Measurements from ENCODE around the gene TMEM164.

TMEM164 gene

DNA sequence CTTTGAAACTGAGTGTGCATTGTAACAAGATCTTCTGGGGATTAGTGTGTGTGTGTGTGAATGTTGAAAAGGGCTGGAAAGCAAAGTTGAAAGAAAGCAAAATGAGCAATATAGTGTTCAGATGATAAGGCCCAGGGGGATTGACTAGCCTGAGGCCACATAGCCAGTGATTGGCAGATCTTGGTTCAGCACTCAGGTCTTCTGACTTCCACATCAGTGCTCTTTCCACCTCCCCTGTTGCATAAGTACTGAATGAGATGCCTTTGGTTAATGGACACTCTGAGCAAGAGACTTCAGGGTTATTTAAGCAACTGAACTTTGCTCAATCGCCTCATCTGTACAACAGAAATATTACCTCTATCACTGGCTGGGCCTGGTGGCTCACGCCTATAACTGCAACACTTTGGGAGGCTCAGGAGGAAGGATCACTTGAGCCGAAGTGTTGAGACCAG is 120.4 kb downstream of the TMEM164 start:
- no peak for TF ChIP-seq CTCF (conservative IDR thresholded peaks at IDR 0.05)
- no peak overlapping the region for H3K27ac ChIP-seq

DNA sequence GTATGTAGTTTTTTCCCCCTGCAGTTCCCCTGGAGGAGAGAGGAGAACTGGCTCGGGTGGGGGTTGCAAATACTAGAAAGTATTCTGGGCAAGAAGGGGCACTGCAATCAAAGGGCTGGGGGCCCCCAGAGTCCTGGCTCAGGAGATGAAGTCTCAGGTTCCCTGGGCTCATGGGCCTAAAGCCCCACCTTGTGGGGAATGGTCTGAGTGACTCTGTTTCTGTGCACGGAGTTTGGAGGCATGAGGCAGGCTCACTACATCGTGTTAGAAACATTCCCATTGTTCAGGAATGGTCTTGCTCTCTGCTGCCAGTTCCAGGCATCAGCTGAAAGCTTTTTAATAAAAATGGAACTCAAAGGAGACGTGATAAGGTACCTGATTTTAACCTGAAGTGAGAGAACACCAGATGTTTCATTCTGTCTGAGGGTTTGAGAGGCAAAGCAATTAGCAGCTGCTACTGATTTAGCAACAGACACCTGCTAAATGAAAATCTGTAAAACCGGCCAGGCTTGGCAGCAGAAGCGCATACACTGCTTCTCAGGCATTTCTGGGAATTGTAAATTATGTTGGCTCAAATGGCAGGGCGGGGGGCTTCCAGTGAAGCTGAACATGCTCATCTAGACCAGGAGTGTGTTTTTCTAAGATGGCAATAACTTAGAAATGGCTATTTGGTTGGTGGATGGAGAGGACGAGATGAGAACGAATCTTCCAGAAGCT is 122.7 kb downstream of the TMEM164 start:
- peak; percentile 20; the same call in 1 of the 2 replicates for TF ChIP-seq CTCF (conservative IDR thresholded peaks at IDR 0.05)
- no peak overlapping the region for H3K27ac ChIP-seq

- no peak overlapping the region for H3K27ac ChIP-seq
- no peak for TF ChIP-seq CTCF (conservative IDR thresholded peaks at IDR 0.05)
Measured at GRCh38 chrX:110131031-110131430, 128.1 kb downstream of the TMEM164 start.

DNA sequence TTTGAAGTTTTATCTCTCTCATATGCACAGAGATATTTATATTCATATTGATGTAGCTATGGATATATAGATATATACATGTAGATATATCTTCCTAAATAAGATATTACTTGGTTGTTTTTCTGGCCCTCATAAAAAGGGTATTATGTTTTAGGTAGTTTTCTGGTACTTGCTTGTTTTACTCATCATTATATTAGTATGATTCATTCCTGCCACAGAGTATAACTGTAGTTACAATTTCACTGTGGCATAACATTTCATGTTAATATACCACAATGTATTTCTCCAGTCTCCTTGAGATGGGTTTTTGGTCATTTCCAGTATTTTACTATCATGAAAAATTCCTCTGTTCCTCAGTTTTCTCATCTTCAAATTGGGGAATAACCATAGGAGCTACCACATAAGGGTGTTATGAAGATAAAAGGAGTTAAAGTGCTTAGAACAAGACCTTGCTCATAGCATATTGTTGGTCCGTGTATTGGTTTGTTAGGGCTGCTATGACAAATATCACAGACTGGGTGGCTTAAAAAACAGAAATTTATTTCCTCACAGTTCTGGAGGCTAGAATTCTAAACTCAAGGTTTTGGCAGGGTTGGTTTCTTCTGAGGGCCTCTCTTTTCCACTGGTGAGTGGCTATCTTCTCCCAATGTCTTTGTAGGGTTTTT is 129.7 kb downstream of the TMEM164 start:
- H3K27ac ChIP-seq = no peak overlapping the region
- TF ChIP-seq CTCF (conservative IDR thresholded peaks at IDR 0.05) = no peak

- H3K27ac ChIP-seq = no peak overlapping the region
- TF ChIP-seq CTCF (conservative IDR thresholded peaks at IDR 0.05) = no peak
Measured at GRCh38 chrX:110133735-110134370, 130.9 kb downstream of the TMEM164 start.

- TF ChIP-seq CTCF (conservative IDR thresholded peaks at IDR 0.05) = no peak
- H3K27ac ChIP-seq = no peak overlapping the region
Measured at GRCh38 chrX:110135618-110136017, 132.7 kb downstream of the TMEM164 start.

- no peak for TF ChIP-seq CTCF (conservative IDR thresholded peaks at IDR 0.05)
- no peak overlapping the region for H3K27ac ChIP-seq
Measured at GRCh38 chrX:110136136-110136535, 133.2 kb downstream of the TMEM164 start.
